ENCODE results near the gene BSDC1. TPM values are rescaled to one million over a fixed set of nuclear protein-coding genes. Genes with fewer than 3 reads are reported as not detected.

Gene BSDC1
- total and polyA plus RNA-seq, 10 of the 15 experiments (the other 5 are each of a cell fraction or from before 2014, with no cell fraction given): 3.0 to 39.7 (median 22.8) TPM

GRCh38 chr1:32361674-32362473, 32.4 kb downstream of the BSDC1 start (continued):
- TF ChIP-seq HSF1 (IDR thresholded peaks at IDR 0.05; ENCODE audit: low read depth, low read length): no peak
- no peak for TF ChIP-seq ZBTB11 (CRISPR knock-in tag; IDR thresholded peaks at IDR 0.05)
- peak; percentile 36; the same call in 1 of the 2 replicates for TF ChIP-seq POLR2A (IDR thresholded peaks at IDR 0.05; ENCODE audit: low read depth, low read length)
- TF ChIP-seq STAT3 (IDR thresholded peaks at IDR 0.05; ENCODE audit: low read depth, low read length): no peak
- peak in 1 of 2 experiments; percentile 28; a peak in 1 of 4 replicates for TF ChIP-seq BHLHE40 (IDR thresholded peaks at IDR 0.05; ENCODE audit: borderline replicate concordance in 1 of 2, low read depth in 2 of 2, low read length in 1 of 2)
- no peak for TF ChIP-seq JUND (IDR thresholded peaks at IDR 0.05; ENCODE audit: low read depth, low read length)
- TF ChIP-seq FOXM1 (IDR thresholded peaks at IDR 0.05; ENCODE audit: low read depth, low read length): no peak
- no peak for TF ChIP-seq MTA2 (IDR thresholded peaks at IDR 0.05; ENCODE audit: low read depth)
- peak; percentile 43; the same call in 1 of the 2 replicates for TF ChIP-seq NR2F1 (conservative IDR thresholded peaks at IDR 0.05)

Data from GM12878 (cell line).